ENCODE data around the gene PROK1.

DNA sequence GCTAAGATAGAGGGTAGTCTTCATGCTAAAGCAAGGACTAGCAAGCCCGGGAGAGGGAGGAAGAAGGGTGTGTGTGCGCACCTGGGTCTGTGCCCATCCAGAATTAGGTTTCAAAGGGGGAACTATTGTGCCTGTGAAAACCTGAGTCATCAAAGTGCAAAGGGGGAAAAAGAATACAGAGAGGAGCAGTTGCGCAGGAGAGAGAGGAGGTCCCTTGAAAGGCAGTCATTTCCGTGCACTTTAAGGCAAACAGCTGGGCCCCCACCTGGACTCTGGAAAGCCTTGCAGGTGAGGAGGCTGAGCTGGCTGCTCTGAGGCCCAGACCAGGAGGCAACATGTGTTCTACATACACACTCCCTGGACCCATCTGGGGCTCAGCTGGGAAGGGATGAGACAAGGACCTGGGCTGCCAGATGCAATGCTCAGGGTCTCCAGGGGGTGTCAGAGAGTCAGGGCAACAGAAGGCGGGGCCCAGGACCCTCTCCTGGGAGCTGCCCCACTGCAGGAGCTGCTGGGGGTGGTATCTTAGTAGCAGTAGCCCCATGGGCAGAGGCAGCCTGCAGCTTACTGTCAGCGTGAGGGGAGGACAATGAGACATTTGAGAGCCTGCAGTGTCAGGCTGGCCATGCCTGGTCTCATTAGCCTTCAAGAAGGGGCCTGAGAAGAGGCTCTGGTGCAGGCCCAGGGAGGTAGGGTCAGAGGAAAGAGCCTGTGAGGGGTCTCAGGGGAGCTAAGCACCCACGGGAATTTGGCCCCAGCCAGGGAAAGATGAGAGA is 14.3 kb downstream of the PROK1 start:
- 0 out of 2 replicates have a peak, but pooled peaks have one; percentile 24 for TF ChIP-seq CTCF (conservative IDR thresholded peaks at IDR 0.05; ENCODE audit: low read length)
- no peak for TF ChIP-seq EZH2phosphoT487 (IDR thresholded peaks at IDR 0.05; ENCODE audit: borderline replicate concordance, low read depth, low read length)

Measured in OCI-LY7 (cell line).